Stimulated activated CD4-positive, alpha-beta T cell treated with anti-CD3 and anti-CD28 coated beads, Interleukin-4, amount 100 ng/mL, for 1 hour (primary cell): Measurements from ENCODE around the gene GZMM.

Source experiments
- DNase-seq: peaks from one replicate; pipeline ENCODE4 v3.0.0-alpha.2; 2020

The GZMM gene

DNA sequence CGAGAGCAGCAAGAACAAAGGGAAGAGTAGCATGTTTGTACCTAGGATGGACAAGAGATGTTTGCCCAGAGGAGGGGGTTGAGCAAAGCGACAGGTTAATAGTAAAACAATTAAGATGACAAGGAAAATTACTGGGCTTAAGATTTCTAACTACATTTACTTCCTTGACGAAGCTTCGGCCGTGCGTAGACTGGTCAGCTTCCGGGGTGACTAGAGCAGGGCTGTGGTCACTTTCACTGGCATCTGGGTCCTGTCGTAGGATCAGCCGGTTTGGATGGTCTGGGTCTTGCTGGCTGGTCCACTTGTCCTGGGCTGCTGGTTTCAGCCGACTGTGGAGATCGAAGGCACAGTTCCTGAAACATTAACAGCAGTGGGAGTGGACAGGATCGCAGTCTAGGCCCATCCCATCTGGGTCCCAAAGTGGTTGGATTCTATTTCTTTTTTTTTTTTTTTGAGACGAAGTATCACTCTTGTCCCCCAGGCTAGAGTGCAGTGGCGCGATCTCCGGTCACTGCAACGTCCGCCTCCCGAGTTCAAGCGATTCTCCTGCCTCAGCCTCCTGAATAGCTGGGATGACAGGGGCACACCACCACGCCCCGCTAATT, 23.5 kb downstream of the GZMM start:
- no peak for DNase-seq

DNA sequence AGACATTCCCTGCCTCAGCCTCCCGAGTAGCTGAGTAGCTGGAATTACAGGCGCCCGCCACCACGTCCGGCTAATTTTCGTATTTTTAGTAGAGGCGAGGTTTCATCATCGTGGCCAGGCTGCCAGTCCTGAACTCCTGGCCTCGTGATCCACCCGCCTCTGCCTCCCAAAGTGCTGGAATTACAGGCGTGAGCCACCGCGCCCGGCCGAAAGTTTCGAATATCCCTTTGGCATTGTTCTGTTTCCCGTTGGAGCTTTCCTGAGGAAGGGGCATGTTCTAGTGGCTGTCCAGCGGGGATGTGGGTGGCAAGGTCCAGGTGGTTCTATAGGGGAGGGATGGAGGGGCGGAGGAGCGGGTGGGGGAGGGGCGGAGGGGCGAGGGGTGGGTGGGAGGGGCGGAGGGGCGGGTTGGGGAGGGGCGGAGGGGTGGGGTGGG, 26.4 kb downstream of the GZMM start:
- DNase-seq, result no peak

- no peak for DNase-seq
Observed at GRCh38 chr19:570937-571565, 27.2 kb downstream of the GZMM start.

- no peak for DNase-seq
Observed at GRCh38 chr19:571566-571974, 27.7 kb downstream of the GZMM start.

GRCh38 chr19:572140-572742, 28.4 kb downstream of the GZMM start, which contains the start of gene BSG:
Gene BSG (plus strand): TSS chr19:572596. CDS start chr19:572635, 39 bp downstream.
- DNase-seq, result peak; percentile 99

- no peak for DNase-seq
Observed at GRCh38 chr19:572743-573518, 29.1 kb downstream of the GZMM start.

- no peak for DNase-seq
Observed at GRCh38 chr19:573519-573825, 29.6 kb downstream of the GZMM start.

GRCh38 chr19:574658-575526, 31.0 kb downstream of the GZMM start:
- DNase-seq, result no peak

DNA sequence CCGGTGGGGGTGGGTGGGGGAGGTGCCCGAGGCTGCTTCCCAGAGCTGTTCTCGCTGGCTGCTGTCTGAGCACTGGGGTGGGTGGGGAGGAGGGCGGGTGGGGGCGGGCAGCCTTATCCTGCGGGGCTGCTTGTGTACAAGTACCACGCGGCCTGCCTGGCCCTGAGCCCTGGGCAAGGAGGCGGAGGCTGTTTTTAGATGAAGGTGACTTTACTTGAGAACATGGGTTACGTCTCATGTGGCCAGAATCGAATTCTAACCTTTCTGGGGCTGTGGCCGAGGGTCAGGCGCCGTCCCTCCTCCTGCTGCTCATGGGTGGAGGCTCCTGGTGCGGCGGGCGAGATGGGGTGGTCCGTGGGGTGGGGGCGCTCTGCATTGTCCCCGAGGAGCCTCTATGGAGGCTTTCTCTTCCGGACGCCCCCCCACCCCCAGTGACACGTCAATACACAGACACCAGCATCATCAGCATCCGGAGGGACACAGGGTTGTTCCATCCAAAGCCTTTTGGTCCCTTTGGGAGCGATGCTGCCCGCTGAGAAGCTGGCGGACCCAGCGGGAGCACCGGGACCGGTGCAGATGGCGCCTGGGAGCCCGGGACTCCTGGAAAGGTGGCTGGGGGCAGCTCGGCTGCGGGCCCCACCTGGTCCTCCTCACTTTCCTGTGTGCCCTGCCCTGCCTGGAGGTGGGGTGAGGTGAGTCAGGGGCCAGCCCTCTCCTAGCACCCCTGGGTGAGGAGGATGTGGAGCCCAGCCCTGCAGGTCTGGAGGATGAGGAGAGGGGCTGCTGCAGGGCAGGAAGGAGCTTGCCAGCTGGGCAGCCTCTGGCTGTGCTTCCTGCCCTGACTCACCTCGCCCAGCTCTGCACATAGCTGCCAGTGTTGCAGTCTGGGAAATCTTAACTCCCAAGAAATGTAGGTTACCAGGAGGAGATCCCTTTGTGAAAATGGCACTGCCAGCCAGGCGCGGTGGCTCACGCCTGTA, 32.0 kb downstream of the GZMM start:
- DNase-seq, result no peak

GRCh38 chr19:576768-577438, 33.0 kb downstream of the GZMM start:
- DNase-seq, result no peak

- no peak for DNase-seq
Observed at GRCh38 chr19:577439-578392, 33.9 kb downstream of the GZMM start.

DNA sequence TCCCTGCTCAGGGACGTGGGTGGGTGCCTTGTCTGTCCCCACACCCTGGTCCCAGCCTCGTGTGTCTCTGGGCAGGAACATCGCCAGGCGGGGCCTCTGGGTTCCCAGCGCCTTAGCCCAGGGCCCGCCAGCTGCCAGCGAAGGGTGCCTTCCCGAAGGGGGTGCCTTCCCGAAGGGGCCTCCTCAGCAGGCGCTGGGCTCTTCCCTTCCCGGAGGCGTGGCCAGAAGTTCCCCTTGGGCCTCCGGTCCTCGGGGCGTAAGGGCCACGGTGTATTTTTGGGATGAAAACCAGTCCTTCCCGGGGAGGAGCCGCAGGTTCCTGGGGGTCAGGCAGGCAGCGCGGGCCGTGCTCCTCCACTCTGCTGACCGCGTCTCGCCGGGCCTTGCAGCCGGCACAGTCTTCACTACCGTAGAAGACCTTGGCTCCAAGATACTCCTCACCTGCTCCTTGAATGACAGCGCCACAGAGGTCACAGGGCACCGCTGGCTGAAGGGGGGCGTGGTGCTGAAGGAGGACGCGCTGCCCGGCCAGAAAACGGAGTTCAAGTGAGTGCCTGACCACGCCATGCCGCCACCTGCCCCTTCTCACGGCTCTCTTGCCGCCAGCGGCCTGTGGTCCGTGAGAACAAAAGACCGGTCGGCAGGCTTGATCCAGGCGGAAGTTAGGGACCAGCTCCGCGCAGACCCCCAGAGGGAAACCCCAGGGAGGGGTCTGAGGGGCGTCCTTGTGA, 35.4 kb downstream of the GZMM start:
- no peak for DNase-seq

DNA sequence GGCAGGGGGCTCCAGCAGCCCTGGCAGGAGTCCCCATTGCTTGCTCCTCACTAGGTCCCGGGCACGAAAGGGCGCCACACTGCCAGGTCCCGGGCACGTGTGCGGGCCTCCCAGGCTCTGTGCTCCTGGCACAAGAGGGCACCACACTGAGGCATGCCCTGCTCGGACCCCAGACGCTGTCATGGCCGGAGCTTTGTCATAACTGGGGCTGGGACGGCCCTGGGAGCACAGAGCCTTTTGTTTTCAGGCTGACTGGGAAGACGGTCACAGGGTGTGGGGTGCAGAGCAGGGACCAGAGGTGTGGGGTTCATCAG, 35.9 kb downstream of the GZMM start:
- no peak for DNase-seq

DNA sequence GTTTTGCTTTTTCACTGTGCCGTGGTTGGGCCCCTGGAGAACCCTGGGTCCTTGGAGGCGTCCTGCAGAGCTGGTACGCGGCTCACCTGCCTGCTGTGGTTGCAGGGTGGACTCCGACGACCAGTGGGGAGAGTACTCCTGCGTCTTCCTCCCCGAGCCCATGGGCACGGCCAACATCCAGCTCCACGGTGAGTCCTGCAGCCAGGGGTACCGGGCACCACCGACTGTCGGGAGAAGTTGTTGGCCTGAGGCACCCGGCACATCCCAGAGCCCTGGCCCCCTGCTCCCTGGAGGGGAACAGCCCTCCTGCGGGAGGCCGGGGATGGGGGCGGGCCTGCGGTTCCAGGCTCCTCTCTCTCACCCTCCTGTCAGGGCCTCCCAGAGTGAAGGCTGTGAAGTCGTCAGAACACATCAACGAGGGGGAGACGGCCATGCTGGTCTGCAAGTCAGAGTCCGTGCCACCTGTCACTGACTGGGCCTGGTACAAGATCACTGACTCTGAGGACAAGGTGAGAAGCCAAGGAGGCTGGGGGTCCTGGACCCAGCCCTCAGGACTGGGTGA, 36.5 kb downstream of the GZMM start:
- no peak for DNase-seq

GRCh38 chr19:581399-582111, 37.7 kb downstream of the GZMM start:
- no peak for DNase-seq

DNA sequence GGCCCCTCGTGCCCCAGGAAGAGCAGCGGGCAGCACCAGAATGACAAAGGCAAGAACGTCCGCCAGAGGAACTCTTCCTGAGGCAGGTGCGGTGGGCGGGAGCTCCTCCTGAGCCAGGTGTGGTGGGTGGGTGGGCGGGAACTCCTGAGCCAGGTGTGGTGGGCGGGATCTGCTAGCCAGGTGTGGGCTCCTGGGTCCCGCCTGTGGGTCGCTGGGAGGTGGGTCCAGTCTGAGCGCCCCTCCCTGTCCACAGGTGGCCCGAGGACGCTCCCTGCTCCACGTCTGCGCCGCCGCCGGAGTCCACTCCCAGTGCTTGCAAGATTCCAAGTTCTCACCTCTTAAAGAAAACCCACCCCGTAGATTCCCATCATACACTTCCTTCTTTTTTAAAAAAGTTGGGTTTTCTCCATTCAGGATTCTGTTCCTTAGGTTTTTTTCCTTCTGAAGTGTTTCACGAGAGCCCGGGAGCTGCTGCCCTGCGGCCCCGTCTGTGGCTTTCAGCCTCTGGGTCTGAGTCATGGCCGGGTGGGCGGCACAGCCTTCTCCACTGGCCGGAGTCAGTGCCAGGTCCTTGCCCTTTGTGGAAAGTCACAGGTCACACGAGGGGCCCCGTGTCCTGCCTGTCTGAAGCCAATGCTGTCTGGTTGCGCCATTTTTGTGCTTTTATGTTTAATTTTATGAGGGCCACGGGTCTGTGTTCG, 38.8 kb downstream of the GZMM start:
- no peak for DNase-seq

DNA sequence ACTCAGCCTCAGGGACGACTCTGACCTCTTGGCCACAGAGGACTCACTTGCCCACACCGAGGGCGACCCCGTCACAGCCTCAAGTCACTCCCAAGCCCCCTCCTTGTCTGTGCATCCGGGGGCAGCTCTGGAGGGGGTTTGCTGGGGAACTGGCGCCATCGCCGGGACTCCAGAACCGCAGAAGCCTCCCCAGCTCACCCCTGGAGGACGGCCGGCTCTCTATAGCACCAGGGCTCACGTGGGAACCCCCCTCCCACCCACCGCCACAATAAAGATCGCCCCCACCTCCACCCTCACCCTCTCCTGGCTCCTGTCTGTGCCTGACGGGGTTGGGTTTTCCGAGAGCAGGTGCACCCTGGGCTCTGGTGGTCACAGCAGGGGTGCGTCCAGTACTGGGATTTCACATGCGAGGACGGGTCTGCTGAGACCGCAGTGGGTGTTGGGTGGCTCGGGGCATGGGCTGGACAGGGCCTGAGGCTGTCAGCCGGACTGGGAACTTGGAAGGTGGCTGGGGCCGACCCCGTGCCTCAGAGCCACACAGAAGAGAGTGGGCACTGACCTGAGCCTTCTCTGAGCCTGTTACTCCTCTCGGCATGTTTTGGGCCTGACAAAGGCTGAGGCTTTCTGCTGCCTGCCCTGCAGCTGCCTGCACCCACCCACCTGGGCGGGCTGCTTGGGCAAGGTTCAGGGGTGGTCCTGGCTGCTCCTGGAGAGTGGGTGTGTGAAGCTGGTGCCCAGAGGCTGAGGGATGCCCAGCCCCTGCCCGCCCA, 39.5 kb downstream of the GZMM start:
- no peak for DNase-seq
